GM12874 (cell line): ENCODE data around the gene TTC39A.

Experiments
- CTCF ChIP-seq: IDR thresholded peaks from 2 replicates; pipeline ENCODE4 v1.5.1; 2011; ENCODE audit warnings: low read depth, mild to moderate bottlenecking, control low read depth, low read length, moderate library complexity; ENCODE audit not compliant: insufficient read depth

The TTC39A gene

GRCh38 chr1:51345300-51345687 is 14.9 kb upstream of the TTC39A start:
- TF ChIP-seq CTCF, result no peak

GRCh38 chr1:51344602-51345299 is 14.4 kb upstream of the TTC39A start:
- TF ChIP-seq CTCF, result no peak

GRCh38 chr1:51344276-51344601 is 13.9 kb upstream of the TTC39A start:
- no peak for TF ChIP-seq CTCF

- TF ChIP-seq CTCF, result no peak
These were observed 13.3 kb upstream of the TTC39A start for GRCh38 chr1:51343624-51344023.

GRCh38 chr1:51342591-51343206 is 12.3 kb upstream of the TTC39A start:
- TF ChIP-seq CTCF, result no peak

GRCh38 chr1:51341876-51342496 is 11.6 kb upstream of the TTC39A start:
- TF ChIP-seq CTCF, result peak; percentile 34; the same call in 1 of the 2 replicates

GRCh38 chr1:51340380-51340779 is 10.0 kb upstream of the TTC39A start:
- TF ChIP-seq CTCF, result no peak
